Measurements from ENCODE around the gene TAS1R1. TPM values are rescaled to one million over a fixed set of nuclear protein-coding genes. Genes with fewer than 3 reads are reported as not detected.

The TAS1R1 gene
- total and polyA plus RNA-seq, 10 of the 15 experiments (the other 5 are each of a cell fraction or from before 2014, with no cell fraction given) = 0.03 to 0.06 (median 0.04) TPM; not detected in 7

- no peak for TF ChIP-seq CREB1 (IDR thresholded peaks at IDR 0.05; ENCODE audit: low read depth)
- peak; percentile 53; the same call in 1 of the 2 replicates for TF ChIP-seq NKRF (conservative IDR thresholded peaks at IDR 0.05)
- no peak for TF ChIP-seq ELK1 (IDR thresholded peaks at IDR 0.05; ENCODE audit: low read depth, low read length)
- no peak for TF ChIP-seq TCF3 (IDR thresholded peaks at IDR 0.05; ENCODE audit: borderline replicate concordance, insufficient read depth, low read depth, low read length)
- TF ChIP-seq BCL11A (IDR thresholded peaks at IDR 0.05; ENCODE audit: low read depth, low read length) = no peak
- TF ChIP-seq ATF2 (IDR thresholded peaks at IDR 0.05; ENCODE audit: low read length) = no peak
- no peak for TF ChIP-seq EP300 (IDR thresholded peaks at IDR 0.05; ENCODE audit: borderline replicate concordance in 1 of 2, control insufficient read depth in 1 of 2, low read depth in 2 of 2, low read length in 2 of 2)
- no peak for TF ChIP-seq CEBPZ (IDR thresholded peaks at IDR 0.05; ENCODE audit: low read depth, low read length)
- TF ChIP-seq BMI1 (IDR thresholded peaks at IDR 0.05; ENCODE audit: borderline replicate concordance) = 0 out of 2 replicates have a peak, but pooled peaks have one; percentile 20
- TF ChIP-seq HDAC6 (IDR thresholded peaks at IDR 0.05; ENCODE audit: unreplicated experiment) = no peak
- no peak for TF ChIP-seq RELB (IDR thresholded peaks at IDR 0.05; ENCODE audit: low read depth)
- TF ChIP-seq SIN3A (IDR thresholded peaks at IDR 0.05; ENCODE audit: low read depth, low read length) = peak; percentile 77; the same call in 1 of the 2 replicates
- TF ChIP-seq ZZZ3 (IDR thresholded peaks at IDR 0.05; ENCODE audit: control insufficient read depth, insufficient read length, low read depth) = no peak
- TF ChIP-seq TCF12 (IDR thresholded peaks at IDR 0.05; ENCODE audit: low read depth, low read length) = no peak
- TF ChIP-seq STAT1 (conservative IDR thresholded peaks at IDR 0.05) = no peak
- peak; percentile 19; the same call in 1 of the 2 replicates for TF ChIP-seq MTA2 (IDR thresholded peaks at IDR 0.05; ENCODE audit: low read depth)
- no peak for TF ChIP-seq ZBTB33 (IDR thresholded peaks at IDR 0.05)
- TF ChIP-seq MEF2A (IDR thresholded peaks at IDR 0.05; ENCODE audit: insufficient read depth, low read depth, low read length) = no peak
- TF ChIP-seq RUNX3 (IDR thresholded peaks at IDR 0.05; ENCODE audit: low read length) = no peak
Measured at GRCh38 chr1:6582370-6582769, 27.3 kb downstream of the TAS1R1 start (continued).

Measured in GM12878 (cell line).